HCT116 (cell line): ENCODE results near the gene UGT1A6. TPM values are rescaled to one million over a fixed set of nuclear protein-coding genes. Genes with fewer than 3 reads are reported as not detected.

Experiments
- ATAC-seq: fragments of 200-7000 bp; cut with Tn5 transposase; 2 replicates; pipeline ENCODE4 v1.9.1; 2020; ENCODE audit warnings: mild to moderate bottlenecking, moderate library complexity
- BruUV-seq: library from RNA; stranded (reverse); fragments of 400-500 nt; replicated peaks from 2 replicates; lab custom pipeline; 2021; lab: Mats Ljungman, UMichigan
- CTCF ChIA-PET: fragments of 300-600 bp; sonication (Branson Sonifier 250); formaldehyde crosslinking; loops from one replicate; lab custom pipeline; 2021; ENCODE audit warnings: antibody characterized with exemption; lab: Charles Lee
- POLR2A ChIA-PET: fragments of 300-600, 350-600 bp; sonication (Branson Sonifier 250); formaldehyde crosslinking; loops from one replicate; lab custom pipeline; 2021; ENCODE audit warnings: antibody characterized with exemption; lab: Charles Lee
- RAD21 ChIA-PET, 2 experiments: fragments of 300-600 bp; sonication (Branson Sonifier 250); formaldehyde crosslinking; loops; one replicate each; lab custom pipeline; 2023; ENCODE audit warnings: low total read pairs in 2 of 2; ENCODE audit not compliant: uncharacterized antibody in 2 of 2, unreplicated experiment in 2 of 2, low non-redundant PET in 1 of 2; lab: Charles Lee
- DNase-seq: peaks from one replicate; pipeline ENCODE4 v3.0.0-alpha.2; 2010; ENCODE audit warnings: low read depth, low spot score
- H2AFZ ChIP-seq: fragments of 200-600 bp; shearing (Covaris generic), sonication (generic); 2 replicates; pipeline ENCODE4 v1.6.1; 2017; ENCODE audit warnings: low read depth, mixed run types, mixed read lengths, antibody characterized with exemption, low read length; ENCODE audit not compliant: poor library complexity, severe bottlenecking
- H3K27ac ChIP-seq: 2 replicates; pipeline ENCODE4 v1.5.1; 2012; ENCODE audit warnings: low read depth, low read length
- H3K27me3 ChIP-seq: fragments of 200-600 bp; sonication (generic); 2 replicates; pipeline ENCODE4 v1.6.1; 2016; ENCODE audit warnings: mixed run types, low read length, mixed read lengths; ENCODE audit not compliant: insufficient read depth
- H3K36me3 ChIP-seq, 2 experiments: fragments of 200-500 bp in 1 of 2; fragments of 200-600 bp in 1 of 2; sonication (Bioruptor generic) in 1 of 2; sonication (generic) in 1 of 2; 2 replicates each; pipeline versions ENCODE4 v1.5.1 to v1.6.1; 2014 to 2016; ENCODE audit warnings: low read length in 2 of 2, inconsistent platforms in 1 of 2, mixed read lengths in 1 of 2, mixed run types in 1 of 2; ENCODE audit not compliant: insufficient read depth in 2 of 2, control insufficient read depth in 1 of 2
- H3K4me1 ChIP-seq, 2 experiments: fragments of 200-600 bp in 1 of 2; sonication (generic) in 1 of 2; 2 replicates each; pipeline versions ENCODE4 v1.5.1 to v1.6.1; 2012 to 2017; ENCODE audit warnings: low read length in 2 of 2, inconsistent platforms in 1 of 2, mild to moderate bottlenecking in 1 of 2, mixed read lengths in 1 of 2, mixed run types in 1 of 2, moderate library complexity in 1 of 2; ENCODE audit not compliant: insufficient read depth in 2 of 2, control insufficient read depth in 1 of 2
- H3K4me2 ChIP-seq: fragments of 200-600 bp; sonication (generic); 2 replicates; pipeline ENCODE4 v1.6.1; 2017; ENCODE audit warnings: mixed run types, low read length, mixed read lengths
- H3K4me3 ChIP-seq, 2 experiments: fragments of 200-600 bp in 1 of 2; sonication (generic) in 1 of 2; replicated peaks in 1 of 2; 2 replicates each; pipeline ENCODE4 v1.5.1; 2011 to 2016; ENCODE audit warnings: low read length in 2 of 2, control low read depth in 1 of 2, low read depth in 1 of 2, mild to moderate bottlenecking in 1 of 2, mixed read lengths in 1 of 2, mixed run types in 1 of 2
- H3K79me2 ChIP-seq: fragments of 200-600 bp; sonication (generic); 2 replicates; pipeline ENCODE4 v1.6.1; 2017; ENCODE audit warnings: mild to moderate bottlenecking, mixed run types, low read length, moderate library complexity, mixed read lengths; ENCODE audit not compliant: insufficient read depth
- H3K9ac ChIP-seq: fragments of 200-600 bp; sonication (generic); 2 replicates; pipeline ENCODE4 v1.6.1; 2016; ENCODE audit warnings: low read length, mixed read lengths
- H3K9me2 ChIP-seq: fragments of 200-600 bp; sonication (generic), shearing (Covaris generic); 2 replicates; pipeline ENCODE4 v1.6.1; 2017; ENCODE audit warnings: mixed run types, mild to moderate bottlenecking, moderate library complexity; ENCODE audit not compliant: insufficient read depth
- H3K9me3 ChIP-seq, 2 experiments: fragments of 200-500 bp in 1 of 2; fragments of 200-600 bp in 1 of 2; sonication (Bioruptor generic) in 1 of 2; sonication (generic) in 1 of 2; 2 replicates each; pipeline ENCODE4 v1.6.1; 2014 to 2017; ENCODE audit warnings: low read length in 2 of 2, mixed read lengths in 2 of 2, inconsistent platforms in 1 of 2, low read depth in 1 of 2, mild to moderate bottlenecking in 1 of 2, mixed run types in 1 of 2, moderate library complexity in 1 of 2; ENCODE audit not compliant: control insufficient read depth in 1 of 2, insufficient read depth in 1 of 2
- H4K20me1 ChIP-seq: fragments of 200-600 bp; sonication (generic), shearing (Covaris generic); 2 replicates; pipeline ENCODE4 v1.6.1; 2017; ENCODE audit warnings: mixed run types, mild to moderate bottlenecking, moderate library complexity; ENCODE audit not compliant: insufficient read depth
- ATF3 ChIP-seq: IDR thresholded peaks from 2 replicates; pipeline ENCODE4 v1.6.1; 2012
- ELF1 ChIP-seq: IDR thresholded peaks from 2 replicates; pipeline ENCODE4 v1.6.1; 2012; ENCODE audit warnings: low read depth, borderline replicate concordance
- EZH2phosphoT487 ChIP-seq: fragments of 200-600 bp; IDR thresholded peaks from 2 replicates; pipeline ENCODE4 v1.6.1; 2018; ENCODE audit warnings: antibody characterized with exemption, borderline replicate concordance
- JUND ChIP-seq: IDR thresholded peaks from 2 replicates; pipeline ENCODE4 v1.6.1; 2012
- MAX ChIP-seq: IDR thresholded peaks from 2 replicates; pipeline ENCODE4 v1.6.1; 2012
- POLR2A ChIP-seq: IDR thresholded peaks from 2 replicates; pipeline ENCODE4 v1.7.0; 2011; ENCODE audit warnings: borderline replicate concordance; ENCODE audit not compliant: insufficient read depth, insufficient read length; ENCODE audit errors: extremely low read depth
- POLR2AphosphoS5 ChIP-seq: IDR thresholded peaks from 2 replicates; pipeline ENCODE4 v1.6.1; 2011; ENCODE audit warnings: mild to moderate bottlenecking, low read depth, low read length, moderate library complexity
- RAD21 ChIP-seq: IDR thresholded peaks from 2 replicates; pipeline ENCODE4 v1.6.1; 2012; ENCODE audit warnings: low read depth, mild to moderate bottlenecking
- SP1 ChIP-seq: IDR thresholded peaks from 2 replicates; pipeline ENCODE4 v1.6.1; 2012; ENCODE audit warnings: low read depth
- ZBTB33 ChIP-seq: IDR thresholded peaks from 2 replicates; pipeline ENCODE4 v1.6.1; 2011; ENCODE audit warnings: mild to moderate bottlenecking, low read length, moderate library complexity; ENCODE audit not compliant: insufficient replicate concordance; ENCODE audit errors: extremely low read depth
- intact Hi-C: fragments of 100-400 bp; cut with micrococcal nuclease; formaldehyde crosslinking; loops from 2 replicates; pipeline ENCODE4 v1.10.0; 2022
- total RNA-seq: library from RNA; stranded (reverse); gene quantifications from one replicate; pipeline ENCODE4 v1.2.1, GENCODE V29; 2021; ENCODE audit not compliant: unreplicated experiment

The UGT1A6 gene
- total RNA-seq, 1 experiment from 2014 or later = not detected

- TF ChIP-seq MAX (no peak), POLR2A (no peak), ELF1 (no peak), SP1 (no peak), RAD21 (no peak)
- TF ChIP-seq, all 23 proteins: peak for 0
Measured at GRCh38 chr2:233679196-233679595, 13.5 kb upstream of the UGT1A6 start (continued).

- H3K4me1 ChIP-seq = no peaks in the 10 kb centered on the region
- no peaks in the 10 kb centered on the region for H4K20me1 ChIP-seq
- no peak for TF ChIP-seq ATF3
- no peak for TF ChIP-seq POLR2AphosphoS5
- TF ChIP-seq RAD21 = no peak
- no peak for TF ChIP-seq EZH2phosphoT487
- no peak for TF ChIP-seq JUND
- TF ChIP-seq ZBTB33 = no peak
- no peak for TF ChIP-seq SP1
- RAD21 ChIA-PET = no interaction called here
- BruUV-seq = no TSS peak
- H3K27ac ChIP-seq = no peak overlapping the region
- no peaks in the 10 kb centered on the region for H3K9me3 ChIP-seq
- ATAC-seq (no peak), DNase-seq (no peak)
- no peaks in the 10 kb centered on the region for H3K9me2 ChIP-seq
- H3K79me2 ChIP-seq = no peaks in the 10 kb centered on the region
- CTCF ChIA-PET = no interaction called here
- peaks cover 18% of the 10 kb centered on the region; the same call in 1 of the 2 replicates for H3K27me3 ChIP-seq
- H2AFZ ChIP-seq = no peak overlapping the region
- H3K9ac ChIP-seq = no peak overlapping the region
- H3K4me2 ChIP-seq = no peak overlapping the region
- POLR2A ChIA-PET = no interaction called here
- no peaks in the 10 kb centered on the region for H3K36me3 ChIP-seq
- intact Hi-C loops = no loop called here
- H3K4me3 ChIP-seq = no peak overlapping the region
Measured at GRCh38 chr2:233680361-233681045, 12.2 kb upstream of the UGT1A6 start.
